HUES6 (cell line): Measurements from ENCODE around the gene PARD3B.

ENCODE experiments used
- H3K27ac ChIP-seq: 2 replicates; pipeline ENCODE4 v1.7.0; 2013; ENCODE audit warnings: low read depth, mild to moderate bottlenecking, low read length, inconsistent platforms
- H3K27me3 ChIP-seq: 2 replicates; pipeline ENCODE4 v1.6.1; 2013; ENCODE audit warnings: low read length; ENCODE audit not compliant: control insufficient read depth, insufficient read depth
- H3K36me3 ChIP-seq: 2 replicates; pipeline ENCODE4 v1.6.1; 2013; ENCODE audit warnings: low read length; ENCODE audit not compliant: control insufficient read depth, insufficient read depth
- H3K4me1 ChIP-seq: 2 replicates; pipeline ENCODE4 v1.6.1; 2013; ENCODE audit warnings: low read length; ENCODE audit not compliant: control insufficient read depth, insufficient read depth
- H3K4me3 ChIP-seq: 2 replicates; pipeline ENCODE4 v1.5.1; 2013; ENCODE audit warnings: low read depth, low read length
- H3K9ac ChIP-seq: one replicate; pipeline ENCODE4 v1.6.1; 2013; ENCODE audit warnings: mild to moderate bottlenecking, low read length
- H3K9me3 ChIP-seq: 2 replicates; pipeline ENCODE4 v1.6.1; 2013; ENCODE audit warnings: low read depth, low read length; ENCODE audit not compliant: control insufficient read depth, insufficient read depth

Gene PARD3B

DNA sequence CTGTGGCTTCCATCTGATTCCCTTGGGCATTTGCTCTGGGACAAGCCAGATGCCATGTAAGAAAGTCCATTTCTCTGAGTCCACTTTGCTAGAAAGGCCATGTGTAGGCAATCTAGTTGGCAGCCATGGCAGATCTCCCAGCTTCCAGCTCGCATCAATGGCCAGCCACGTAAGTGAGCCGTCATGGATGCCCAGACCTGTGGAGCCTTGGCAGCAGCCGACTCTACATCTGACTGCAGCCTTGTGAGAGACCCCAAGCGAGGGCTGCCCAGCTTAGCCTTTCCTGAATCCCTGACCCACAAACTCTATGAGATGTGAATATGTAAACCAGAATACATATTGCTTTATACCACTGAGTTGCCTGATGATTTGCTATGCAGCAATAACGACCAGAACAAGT lies 533.5 kb downstream of the PARD3B start:
- H3K27me3 ChIP-seq, result no peaks in the 10 kb centered on the region
- H3K9me3 ChIP-seq, result no peaks in the 10 kb centered on the region
- H3K27ac ChIP-seq, result no peak overlapping the region
- H3K4me3 ChIP-seq, result no peak overlapping the region
- H3K4me1 ChIP-seq, result peaks cover 10% of the 10 kb centered on the region; the same call in 1 of the 2 replicates
- H3K36me3 ChIP-seq, result no peaks in the 10 kb centered on the region
- no peak overlapping the region for H3K9ac ChIP-seq

DNA sequence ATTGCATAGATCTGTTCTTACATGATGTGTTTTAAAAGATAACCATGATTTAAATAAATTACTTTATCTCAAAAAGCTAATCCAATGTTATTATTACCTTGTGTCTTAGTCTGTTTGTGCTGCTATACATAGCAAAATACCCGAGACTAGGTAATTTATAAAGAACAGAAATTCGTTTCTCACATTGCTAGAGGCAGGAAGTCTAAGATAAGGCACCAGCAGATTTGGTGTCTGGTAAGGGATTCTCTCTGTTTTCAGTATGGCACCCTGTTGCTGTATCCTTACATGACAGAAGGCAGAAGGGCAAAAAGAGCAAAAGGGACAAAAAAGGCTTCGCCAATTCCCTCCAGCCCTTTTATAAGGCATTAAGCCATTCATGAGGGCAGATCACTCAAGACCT lies 533.9 kb downstream of the PARD3B start:
- H3K4me1 ChIP-seq, result peaks cover 10% of the 10 kb centered on the region; the same call in 1 of the 2 replicates
- no peak overlapping the region for H3K9ac ChIP-seq
- no peaks in the 10 kb centered on the region for H3K36me3 ChIP-seq
- H3K27me3 ChIP-seq, result no peaks in the 10 kb centered on the region
- no peaks in the 10 kb centered on the region for H3K9me3 ChIP-seq
- no peak overlapping the region for H3K4me3 ChIP-seq
- H3K27ac ChIP-seq, result no peak overlapping the region

DNA sequence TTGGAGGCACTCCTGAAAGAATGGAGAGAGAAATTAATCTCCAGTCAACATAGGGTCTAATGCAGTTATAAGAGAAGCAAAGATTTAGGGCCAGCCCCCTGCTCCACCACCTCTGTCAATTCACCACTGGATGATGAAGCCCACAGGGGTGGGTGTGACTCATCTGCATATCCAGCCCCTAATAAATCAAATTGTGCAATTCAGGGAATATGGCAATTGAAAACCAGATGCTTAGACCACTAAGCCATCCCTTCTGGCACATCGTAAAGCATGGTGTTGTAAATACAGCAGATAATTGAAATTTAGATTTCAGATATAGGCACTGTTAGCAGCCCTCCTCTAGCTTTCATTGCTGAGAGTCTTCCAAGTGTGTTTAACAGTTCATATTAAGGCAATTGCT lies 541.4 kb downstream of the PARD3B start:
- H3K9me3 ChIP-seq, result no peaks in the 10 kb centered on the region
- peaks cover 10% of the 10 kb centered on the region; the same call in 1 of the 2 replicates for H3K4me1 ChIP-seq
- H3K4me3 ChIP-seq, result no peak overlapping the region
- H3K27me3 ChIP-seq, result no peaks in the 10 kb centered on the region
- no peaks in the 10 kb centered on the region for H3K36me3 ChIP-seq
- no peak overlapping the region for H3K9ac ChIP-seq
- H3K27ac ChIP-seq, result no peak overlapping the region

DNA sequence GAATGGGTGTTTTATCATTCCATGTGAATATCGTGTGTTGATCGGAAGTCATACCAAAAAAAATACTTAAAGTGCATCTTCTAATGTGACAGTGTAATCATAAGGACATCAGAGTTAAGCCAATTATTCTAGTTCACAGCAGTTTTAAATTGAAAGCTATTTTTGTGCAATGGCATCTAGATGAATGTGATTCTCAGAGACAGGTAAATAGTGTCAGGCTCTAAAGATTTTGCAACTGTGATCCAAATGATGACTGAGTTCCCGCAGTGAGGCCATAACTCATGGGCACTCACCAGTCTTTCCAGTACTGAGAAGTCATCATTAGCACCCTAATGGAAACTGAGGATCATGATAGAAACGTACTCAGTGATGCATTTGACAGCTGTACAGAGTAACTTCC lies 542.6 kb downstream of the PARD3B start:
- Histone ChIP-seq H3K9me3 (no peaks in the 10 kb centered on the region), H3K9ac (no peak overlapping the region), H3K4me1 (peaks cover 10% of the 10 kb centered on the region; the same call in 1 of the 2 replicates), H3K36me3 (no peaks in the 10 kb centered on the region), H3K27ac (no peak overlapping the region), H3K27me3 (no peaks in the 10 kb centered on the region), H3K4me3 (no peak overlapping the region)

DNA sequence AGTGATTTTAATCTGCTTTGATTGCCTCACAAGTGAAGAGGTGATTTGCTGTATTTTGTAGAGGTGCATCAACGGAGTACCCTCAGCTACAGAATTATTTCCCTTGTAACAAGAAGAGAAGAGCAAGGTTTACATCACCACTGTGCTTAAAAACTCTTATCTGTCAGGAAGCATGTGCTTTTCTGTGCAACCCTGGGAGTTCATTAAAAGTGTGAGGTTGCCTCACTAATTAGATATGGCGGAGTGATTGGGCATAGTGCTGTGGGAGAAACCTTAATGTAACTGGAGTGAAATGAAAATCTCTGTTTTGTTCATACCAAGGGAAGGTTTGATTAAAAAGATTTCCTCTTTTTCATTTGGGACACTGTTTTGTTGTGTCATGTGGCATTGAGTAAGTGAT lies 544.7 kb downstream of the PARD3B start:
- H3K9me3 ChIP-seq, result no peaks in the 10 kb centered on the region
- no peak overlapping the region for H3K9ac ChIP-seq
- peaks cover 10% of the 10 kb centered on the region; the same call in 1 of the 2 replicates for H3K4me1 ChIP-seq
- H3K4me3 ChIP-seq, result no peak overlapping the region
- H3K27me3 ChIP-seq, result no peaks in the 10 kb centered on the region
- no peak overlapping the region for H3K27ac ChIP-seq
- no peaks in the 10 kb centered on the region for H3K36me3 ChIP-seq

DNA sequence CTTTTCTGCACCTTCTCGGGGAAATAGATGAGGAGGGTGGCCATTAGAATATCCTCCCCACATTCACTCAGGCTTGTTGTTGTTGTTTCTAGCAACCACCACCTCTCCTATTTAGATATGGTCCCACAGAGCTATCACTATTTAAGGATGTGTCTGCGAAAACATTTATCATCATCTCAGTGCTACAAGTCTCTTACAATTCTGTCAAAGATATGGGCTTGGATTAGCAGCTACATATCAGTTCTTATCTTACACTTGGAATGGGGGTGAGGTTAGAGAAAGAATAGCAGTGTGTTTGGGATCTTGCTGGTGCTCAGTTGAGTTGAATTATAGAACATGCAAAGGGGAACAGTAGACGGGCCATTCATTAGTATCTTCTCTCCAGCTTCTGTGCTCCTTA lies 546.1 kb downstream of the PARD3B start:
- Histone ChIP-seq H3K27ac (no peak overlapping the region), H3K9ac (no peak overlapping the region), H3K4me3 (no peak overlapping the region), H3K36me3 (no peaks in the 10 kb centered on the region), H3K9me3 (no peaks in the 10 kb centered on the region), H3K4me1 (peaks cover 5% of the 10 kb centered on the region; the same call in 1 of the 2 replicates), H3K27me3 (no peaks in the 10 kb centered on the region)

DNA sequence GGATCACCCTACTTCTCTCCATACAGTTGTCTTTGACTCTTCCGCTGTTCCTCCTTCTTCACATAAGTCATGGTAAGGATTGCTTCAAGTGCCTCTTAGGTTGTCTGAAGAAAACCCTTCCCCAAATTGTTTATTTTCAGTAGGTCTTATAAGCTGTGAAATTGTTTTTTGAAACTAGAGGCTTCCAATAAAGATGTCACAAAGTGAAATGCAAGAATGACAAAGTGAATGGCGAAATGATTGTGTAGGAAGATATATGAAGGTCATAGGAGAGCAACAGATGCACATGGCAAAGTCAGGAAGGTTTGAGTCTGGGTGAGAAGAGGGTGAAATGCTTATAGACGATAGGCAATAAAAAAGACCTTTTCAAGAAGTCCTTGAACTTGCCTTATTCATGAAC lies 548.8 kb downstream of the PARD3B start:
- H3K27ac ChIP-seq, result no peak overlapping the region
- no peaks in the 10 kb centered on the region for H3K36me3 ChIP-seq
- no peak overlapping the region for H3K4me3 ChIP-seq
- no peak overlapping the region for H3K9ac ChIP-seq
- no peaks in the 10 kb centered on the region for H3K27me3 ChIP-seq
- no peaks in the 10 kb centered on the region for H3K9me3 ChIP-seq
- no peaks in the 10 kb centered on the region; the same call in 1 of the 2 replicates for H3K4me1 ChIP-seq

DNA sequence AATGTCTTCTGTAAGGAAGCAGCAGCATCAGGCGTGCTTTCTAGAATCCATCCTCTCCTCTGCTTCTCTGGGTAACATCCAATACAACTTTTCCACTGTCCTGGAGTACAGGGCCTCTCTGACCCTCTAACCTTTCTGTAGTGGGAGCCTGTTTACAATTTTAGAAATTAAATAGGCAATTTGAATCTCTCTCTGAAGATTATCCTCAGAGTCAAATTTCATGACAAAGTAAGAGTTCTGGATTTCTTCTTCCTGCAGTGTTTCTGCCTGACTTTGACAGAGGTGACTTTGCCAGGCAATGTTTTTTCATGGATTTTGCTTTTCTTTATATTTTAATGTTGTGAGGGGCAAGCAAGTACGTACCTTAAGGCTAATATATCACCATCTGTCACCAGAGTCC lies 558.4 kb downstream of the PARD3B start:
- Histone ChIP-seq H3K36me3 (no peaks in the 10 kb centered on the region), H3K4me1 (no peaks in the 10 kb centered on the region; the same call in 1 of the 2 replicates), H3K27me3 (no peaks in the 10 kb centered on the region), H3K27ac (no peak overlapping the region), H3K9ac (no peak overlapping the region), H3K4me3 (no peak overlapping the region), H3K9me3 (no peaks in the 10 kb centered on the region)

DNA sequence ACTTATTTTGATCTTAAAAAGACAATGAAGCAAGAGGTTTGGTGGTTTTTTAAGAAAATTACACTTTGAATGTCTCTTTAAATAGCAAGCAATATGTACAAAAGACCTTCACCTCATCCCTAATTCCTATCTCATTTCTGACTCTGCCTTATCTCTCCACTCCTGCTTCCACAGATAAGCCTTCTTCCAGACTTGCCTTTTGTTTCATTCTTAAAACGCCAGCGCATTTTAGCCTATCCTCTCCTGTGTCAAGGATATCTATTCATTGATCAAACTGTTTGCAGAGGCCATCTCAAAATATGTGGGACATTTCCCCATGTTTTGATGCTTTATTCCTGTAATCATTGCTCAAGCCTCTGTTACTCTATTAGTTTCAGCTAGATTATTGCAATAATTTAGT lies 562.5 kb downstream of the PARD3B start:
- Histone ChIP-seq H3K27me3 (no peaks in the 10 kb centered on the region), H3K9me3 (no peaks in the 10 kb centered on the region), H3K4me3 (no peak overlapping the region), H3K9ac (no peak overlapping the region), H3K27ac (no peak overlapping the region), H3K36me3 (no peaks in the 10 kb centered on the region), H3K4me1 (peaks cover 3% of the 10 kb centered on the region; the same call in 1 of the 2 replicates)

DNA sequence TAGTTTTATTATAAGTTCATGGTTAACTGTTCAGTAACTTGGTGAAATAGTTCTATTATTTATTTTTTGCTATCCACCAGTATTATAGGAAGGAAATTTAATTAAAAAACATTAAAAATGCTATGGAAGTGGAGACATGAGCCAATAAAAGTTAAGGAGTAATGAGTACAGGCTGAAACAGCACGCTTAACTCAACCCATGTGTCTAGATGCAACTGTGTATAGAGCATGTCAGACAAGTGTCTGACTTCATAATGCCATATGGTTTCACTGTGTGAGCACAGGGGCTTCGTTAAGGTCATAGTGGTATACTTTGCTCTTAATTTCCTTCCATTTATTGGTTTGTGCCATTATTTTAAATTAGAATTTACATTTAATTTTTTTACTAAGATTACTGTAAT lies 570.2 kb downstream of the PARD3B start:
- 0 out of 2 replicates have a peak, but pooled peaks cover 3% of the 10 kb centered on the region for H3K4me1 ChIP-seq
- H3K9ac ChIP-seq, result no peak overlapping the region
- no peaks in the 10 kb centered on the region for H3K9me3 ChIP-seq
- H3K4me3 ChIP-seq, result no peak overlapping the region
- no peak overlapping the region for H3K27ac ChIP-seq
- no peaks in the 10 kb centered on the region for H3K36me3 ChIP-seq
- no peaks in the 10 kb centered on the region for H3K27me3 ChIP-seq

DNA sequence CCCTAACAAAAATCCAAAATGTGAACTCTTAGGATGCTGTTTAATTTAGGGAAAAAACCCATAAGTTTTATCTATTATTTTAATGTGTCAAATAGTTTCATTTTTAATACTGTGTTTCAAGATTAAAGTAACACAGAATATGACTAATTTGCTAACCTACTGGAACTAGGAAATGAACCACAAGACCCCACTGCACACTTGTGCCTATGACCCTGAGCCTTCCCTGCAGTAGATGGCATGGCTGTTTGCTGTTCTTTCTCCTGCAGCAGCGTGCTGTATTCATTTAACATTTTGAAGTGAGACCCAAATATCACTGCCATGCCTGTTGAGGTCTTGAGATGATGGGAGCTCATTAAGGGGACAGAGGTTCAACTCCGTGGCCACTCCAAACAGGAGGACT lies 571.9 kb downstream of the PARD3B start:
- Histone ChIP-seq H3K9ac (no peak overlapping the region), H3K36me3 (no peaks in the 10 kb centered on the region), H3K4me3 (no peak overlapping the region), H3K4me1 (0 out of 2 replicates have a peak, but pooled peaks cover 3% of the 10 kb centered on the region), H3K9me3 (no peaks in the 10 kb centered on the region), H3K27me3 (no peaks in the 10 kb centered on the region), H3K27ac (no peak overlapping the region)

DNA sequence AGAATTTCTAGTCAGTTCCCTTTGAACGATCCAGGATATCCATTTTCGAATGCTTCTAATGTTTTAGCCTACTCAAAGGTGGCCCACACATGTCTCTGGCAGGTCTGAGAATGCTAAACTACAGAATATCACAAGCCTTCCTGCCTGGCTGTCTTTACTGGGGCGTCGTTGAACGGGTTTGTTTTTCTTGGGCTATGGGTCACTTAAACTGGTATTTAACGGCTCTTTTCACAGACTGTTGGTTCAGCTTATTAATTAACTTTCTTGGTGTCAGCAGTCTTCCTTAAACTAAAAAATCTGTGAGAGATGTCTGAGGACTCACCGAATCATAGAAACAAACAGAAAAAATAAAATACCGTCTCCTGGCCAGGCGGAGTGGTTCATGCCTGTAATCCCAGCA lies 573.9 kb downstream of the PARD3B start:
- Histone ChIP-seq H3K27me3 (no peaks in the 10 kb centered on the region), H3K36me3 (no peaks in the 10 kb centered on the region), H3K27ac (no peak overlapping the region), H3K4me3 (no peak overlapping the region), H3K4me1 (no peaks in the 10 kb centered on the region), H3K9ac (no peak overlapping the region), H3K9me3 (no peaks in the 10 kb centered on the region)
